Panc1 (cell line): ENCODE measurements around the gene SCYL1.

Source experiments
- POLR2AphosphoS5 ChIP-seq: IDR thresholded peaks from 2 replicates; pipeline ENCODE4 v1.6.1; 2012; ENCODE audit warnings: mild to moderate bottlenecking, low read depth, low read length, moderate library complexity
- REST ChIP-seq, 2 experiments: IDR thresholded peaks; 2 replicates each; pipeline ENCODE4 v1.6.1; 2011 to 2012; ENCODE audit warnings: low read depth in 2 of 2, control low read depth in 1 of 2, low read length in 1 of 2, mild to moderate bottlenecking in 1 of 2, moderate library complexity in 1 of 2; ENCODE audit not compliant: insufficient read depth in 1 of 2
- TCF7L2 ChIP-seq: IDR thresholded peaks from 2 replicates; pipeline ENCODE4 v1.6.1; 2011; ENCODE audit warnings: mild to moderate bottlenecking, low read depth, low read length, inconsistent platforms
- TF ChIP-seq, protein P1 (sequence below): fragments of 450-650 bp; IDR thresholded peaks from 2 replicates; pipeline ENCODE4 v1.5.1; 2017; ENCODE audit warnings: mild to moderate bottlenecking

DNA sequence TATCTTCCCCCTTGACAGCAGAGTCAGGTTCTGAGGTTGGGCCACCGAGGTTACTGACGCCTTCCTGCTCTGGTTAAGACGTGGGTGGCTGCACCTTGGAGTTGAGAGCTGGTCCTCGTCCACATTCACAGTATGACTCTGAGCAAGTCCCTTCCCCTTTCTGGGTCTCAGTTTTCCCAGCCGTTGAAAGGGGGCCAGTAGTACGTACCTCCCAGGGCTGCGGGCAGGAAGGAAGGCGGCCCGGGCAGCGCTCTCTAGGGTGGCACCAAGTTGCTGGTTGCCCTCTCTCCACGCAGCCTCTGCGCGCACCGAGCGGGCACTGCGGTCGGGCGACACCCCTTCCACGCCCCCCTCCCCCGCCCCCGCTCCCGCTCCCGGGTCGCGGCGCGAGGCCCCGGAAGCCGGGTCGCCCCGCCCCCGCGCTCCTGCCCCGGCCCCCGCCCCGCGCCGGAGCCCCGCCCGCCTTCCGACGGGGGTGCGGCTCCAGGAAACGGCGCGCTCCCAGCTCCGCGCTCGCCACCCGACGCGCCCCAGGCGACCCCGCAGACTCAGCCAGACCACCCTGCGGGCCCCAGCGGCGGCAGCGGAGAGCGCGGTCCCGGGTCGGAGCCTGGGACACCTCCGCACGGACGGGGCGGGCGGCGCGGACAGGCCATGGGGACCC is 50.8 kb downstream of the SCYL1 start, which contains the start of gene EHBP1L1:
- TF ChIP-seq, protein P1, sequence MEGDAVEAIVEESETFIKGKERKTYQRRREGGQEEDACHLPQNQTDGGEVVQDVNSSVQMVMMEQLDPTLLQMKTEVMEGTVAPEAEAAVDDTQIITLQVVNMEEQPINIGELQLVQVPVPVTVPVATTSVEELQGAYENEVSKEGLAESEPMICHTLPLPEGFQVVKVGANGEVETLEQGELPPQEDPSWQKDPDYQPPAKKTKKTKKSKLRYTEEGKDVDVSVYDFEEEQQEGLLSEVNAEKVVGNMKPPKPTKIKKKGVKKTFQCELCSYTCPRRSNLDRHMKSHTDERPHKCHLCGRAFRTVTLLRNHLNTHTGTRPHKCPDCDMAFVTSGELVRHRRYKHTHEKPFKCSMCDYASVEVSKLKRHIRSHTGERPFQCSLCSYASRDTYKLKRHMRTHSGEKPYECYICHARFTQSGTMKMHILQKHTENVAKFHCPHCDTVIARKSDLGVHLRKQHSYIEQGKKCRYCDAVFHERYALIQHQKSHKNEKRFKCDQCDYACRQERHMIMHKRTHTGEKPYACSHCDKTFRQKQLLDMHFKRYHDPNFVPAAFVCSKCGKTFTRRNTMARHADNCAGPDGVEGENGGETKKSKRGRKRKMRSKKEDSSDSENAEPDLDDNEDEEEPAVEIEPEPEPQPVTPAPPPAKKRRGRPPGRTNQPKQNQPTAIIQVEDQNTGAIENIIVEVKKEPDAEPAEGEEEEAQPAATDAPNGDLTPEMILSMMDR: no peak
- no peak for TF ChIP-seq REST (IDR thresholded peaks at IDR 0.05; ENCODE audit: insufficient read depth in 1 of 2, low read depth in 2 of 2, low read length in 1 of 2)
- no peak for TF ChIP-seq POLR2AphosphoS5
- no peak for TF ChIP-seq TCF7L2
